GM19455 (cell line): ENCODE measurements around the gene TEX35.

ENCODE experiments used
- ATAC-seq: cut with Tn5 transposase; IDR thresholded peaks from one replicate; pipeline ENCODE4 v1.9.1; 2021; ENCODE audit not compliant: unreplicated experiment

The TEX35 gene

DNA sequence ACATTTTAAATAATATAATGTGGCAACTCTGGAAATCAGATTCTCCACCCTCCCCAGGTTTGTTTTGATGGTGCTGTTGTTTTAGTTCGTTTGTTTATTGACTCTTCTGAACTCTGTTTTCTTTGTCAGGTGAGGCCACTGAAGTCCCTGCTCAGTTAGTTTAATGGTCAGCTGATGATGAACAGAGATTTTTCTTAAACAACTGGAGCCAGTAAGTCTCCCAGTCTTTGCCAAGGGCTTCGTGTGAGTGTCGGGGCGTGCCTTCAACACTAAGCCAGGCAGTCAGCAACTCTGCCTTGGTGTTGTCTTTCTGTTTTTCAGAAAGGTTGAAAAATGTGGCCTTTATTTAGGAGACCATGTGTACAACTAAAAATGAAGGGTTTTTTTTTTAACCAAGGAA is 58.9 kb downstream of the TEX35 start:
- no peak for ATAC-seq
